K562 (cell line): ENCODE data around the gene PSMD14. TPM values are rescaled to one million over a fixed set of nuclear protein-coding genes. Genes with fewer than 3 reads are reported as not detected.

Experiments
- CBX2 ChIP-seq: fragments of 200-600 bp; sonication (generic); IDR thresholded peaks from one replicate; pipeline ENCODE4 v1.6.1; 2012; ENCODE audit warnings: mild to moderate bottlenecking, low read length, inconsistent platforms; ENCODE audit not compliant: insufficient read depth, poor library complexity, severe bottlenecking
- CBX8 ChIP-seq: fragments of 200-600 bp; sonication (generic); IDR thresholded peaks from 2 replicates; pipeline ENCODE4 v1.6.1; 2012; ENCODE audit warnings: borderline replicate concordance, mixed run types, low read depth, mild to moderate bottlenecking, moderate library complexity, mixed read lengths, low read length, control low read depth, inconsistent platforms; ENCODE audit not compliant: poor library complexity, severe bottlenecking; ENCODE audit errors: extremely low read depth
- CCAR2 ChIP-seq: fragments of 200-400 bp; formaldehyde crosslinking; IDR thresholded peaks from 2 replicates; pipeline ENCODE4 v1.6.1; 2017; ENCODE audit warnings: mild to moderate bottlenecking, low read depth, low read length
- LARP7 ChIP-seq: fragments of 450-650 bp; IDR thresholded peaks from 2 replicates; pipeline ENCODE4 v1.6.1; 2016
- MAFF ChIP-seq: IDR thresholded peaks from 2 replicates; pipeline ENCODE4 v1.6.1; 2012; ENCODE audit warnings: low read length, improper control_type of control experiment
- RB1 ChIP-seq: fragments of 450-650 bp; IDR thresholded peaks from 2 replicates; pipeline ENCODE4 v1.6.1; 2017; ENCODE audit warnings: low read depth, mild to moderate bottlenecking
- RUNX1 ChIP-seq: sonication (generic); IDR thresholded peaks from 2 replicates; pipeline ENCODE4 v1.6.1; 2016; ENCODE audit warnings: antibody characterized with exemption, low read depth
- SIRT6 ChIP-seq: IDR thresholded peaks from one replicate; pipeline ENCODE4 v1.6.1; 2012; ENCODE audit warnings: low read depth, mild to moderate bottlenecking, control low read depth, inconsistent platforms, low read length, moderate library complexity
- ZC3H4 ChIP-seq: sonication (generic); formaldehyde crosslinking; IDR thresholded peaks from 2 replicates; pipeline ENCODE4 v1.9.0; 2021; ENCODE audit warnings: missing genetic modification reagents, borderline replicate concordance
- ZFP36 ChIP-seq: fragments of 150-350 bp; IDR thresholded peaks from 2 replicates; pipeline ENCODE4 v1.6.1; 2018; ENCODE audit warnings: low read length, low read depth; ENCODE audit not compliant: partially characterized antibody
- ZNF41 ChIP-seq: fragments of 250-450 bp; sonication (Bioruptor Pico); conservative IDR thresholded peaks from 2 replicates; pipeline ENCODE4 v1.4.0; 2020; ENCODE audit warnings: mild to moderate bottlenecking
- polyA plus RNA-seq, 8 experiments: library from polyadenylated mRNA; depleted of rRNA in 4 of 8; stranded (reverse) in 5 of 8; unstranded in 3 of 8; fragments of >200 nt; fragmentation: Nextera tagmentation in 2 of 8; fragmentation: Illumina TruSeq in 1 of 8; extraction: Ambion mirVana in 2 of 8; extraction: Trizol in 1 of 8; gene quantifications; 2 replicates each; pipeline versions ENCODE4 v1.2.1 to v1.2.3, GENCODE V29; 2011 to 2014; ENCODE audit warnings: inconsistent platforms in 1 of 8, missing spikeins in 1 of 8
- total RNA-seq, 7 experiments: library from RNA; depleted of rRNA in 6 of 7; stranded (reverse); fragments of >200 nt in 6 of 7; fragmentation: Illumina TruSeq in 2 of 7; extraction: Trizol in 2 of 7; gene quantifications; 2 replicates each; pipeline versions ENCODE4 v1.2.1 to v1.2.3, GENCODE V29; 2011 to 2021; ENCODE audit warnings: low replicate concordance in 1 of 7
- TF ChIP-seq, protein P1 (sequence below): fragments of 450-650 bp; formaldehyde crosslinking; IDR thresholded peaks from 2 replicates; pipeline ENCODE4 v1.4.0; 2020; ENCODE audit warnings: mild to moderate bottlenecking, moderate library complexity
- TF ChIP-seq, protein P2 (sequence below): IDR thresholded peaks from 2 replicates; pipeline ENCODE4 v1.6.1; 2011; ENCODE audit not compliant: insufficient read length; ENCODE audit errors: extremely low read depth
- TF ChIP-seq, protein P3 (sequence below), 2 experiments: fragments of 450-650 bp; formaldehyde crosslinking in 1 of 2; IDR thresholded peaks; 2 replicates each; pipeline versions ENCODE4 v1.4.0 to v1.6.1; 2014 to 2020; ENCODE audit warnings: mild to moderate bottlenecking in 2 of 2, borderline replicate concordance in 1 of 2, low read depth in 1 of 2

The PSMD14 gene
- total and polyA plus RNA-seq, 9 of the 15 experiments (the other 6 are each of a cell fraction or from before 2014, with no cell fraction given), result 151 to 515 (median 228) TPM

DNA sequence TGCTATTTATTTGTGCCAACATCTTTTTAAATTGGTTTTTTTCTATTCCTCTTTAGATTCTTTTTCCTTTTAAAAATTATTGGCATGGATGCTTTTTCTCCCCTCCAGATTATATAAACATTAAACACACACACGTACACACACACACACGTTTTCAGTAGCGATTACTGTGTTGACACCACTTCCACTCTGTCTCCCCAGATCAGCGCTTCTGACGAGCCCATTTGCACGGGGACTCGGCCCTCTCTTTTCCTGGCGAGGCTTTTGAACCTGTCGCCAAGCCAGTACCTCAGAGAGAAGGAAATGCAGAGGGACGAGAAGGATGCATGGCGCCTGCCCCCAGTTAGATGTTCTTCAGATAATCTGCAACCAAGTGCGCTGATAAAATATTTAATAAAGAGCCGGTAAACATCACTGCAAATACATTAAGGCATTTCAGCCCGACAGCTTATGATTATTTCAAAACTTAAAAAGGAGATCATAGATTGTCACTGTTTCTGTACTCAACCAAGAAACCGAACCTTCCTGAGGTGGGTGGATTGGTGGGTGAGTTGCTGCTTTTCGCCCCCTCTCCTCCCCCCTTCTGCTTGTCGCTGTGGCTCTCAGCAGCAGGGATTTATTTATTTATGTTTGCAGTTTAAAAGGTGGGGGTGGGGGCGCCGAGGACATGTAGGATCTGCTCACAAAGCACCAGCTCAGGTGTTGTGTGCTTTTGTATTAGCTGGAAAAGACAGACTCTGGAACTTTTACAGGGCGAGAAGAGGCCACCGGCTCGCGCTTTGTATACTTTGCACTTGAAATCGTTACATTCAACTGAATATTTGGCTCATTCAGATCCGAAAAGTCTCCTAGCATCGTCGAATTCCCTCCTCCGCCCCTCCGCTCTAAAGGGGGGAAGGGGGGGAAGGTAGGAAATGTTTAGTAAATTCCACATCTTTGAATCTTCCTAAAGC is 107.1 kb downstream of the PSMD14 start (continued):
- TF ChIP-seq RB1, result no peak
- TF ChIP-seq, protein P1, sequence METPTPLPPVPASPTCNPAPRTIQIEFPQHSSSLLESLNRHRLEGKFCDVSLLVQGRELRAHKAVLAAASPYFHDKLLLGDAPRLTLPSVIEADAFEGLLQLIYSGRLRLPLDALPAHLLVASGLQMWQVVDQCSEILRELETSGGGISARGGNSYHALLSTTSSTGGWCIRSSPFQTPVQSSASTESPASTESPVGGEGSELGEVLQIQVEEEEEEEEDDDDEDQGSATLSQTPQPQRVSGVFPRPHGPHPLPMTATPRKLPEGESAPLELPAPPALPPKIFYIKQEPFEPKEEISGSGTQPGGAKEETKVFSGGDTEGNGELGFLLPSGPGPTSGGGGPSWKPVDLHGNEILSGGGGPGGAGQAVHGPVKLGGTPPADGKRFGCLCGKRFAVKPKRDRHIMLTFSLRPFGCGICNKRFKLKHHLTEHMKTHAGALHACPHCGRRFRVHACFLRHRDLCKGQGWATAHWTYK (CRISPR knock-in tag), result no peak
- TF ChIP-seq MAFF, result no peak
- peak; percentile 55 for TF ChIP-seq CBX8
- no peak for TF ChIP-seq RUNX1
- peak; percentile 65 for TF ChIP-seq CBX2
- no peak for TF ChIP-seq ZNF41 (CRISPR knock-in tag)
- TF ChIP-seq CCAR2, result no peak
- no peak for TF ChIP-seq ZC3H4 (CRISPR knock-in tag)
- TF ChIP-seq, protein P2, sequence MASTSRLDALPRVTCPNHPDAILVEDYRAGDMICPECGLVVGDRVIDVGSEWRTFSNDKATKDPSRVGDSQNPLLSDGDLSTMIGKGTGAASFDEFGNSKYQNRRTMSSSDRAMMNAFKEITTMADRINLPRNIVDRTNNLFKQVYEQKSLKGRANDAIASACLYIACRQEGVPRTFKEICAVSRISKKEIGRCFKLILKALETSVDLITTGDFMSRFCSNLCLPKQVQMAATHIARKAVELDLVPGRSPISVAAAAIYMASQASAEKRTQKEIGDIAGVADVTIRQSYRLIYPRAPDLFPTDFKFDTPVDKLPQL, result no peak
- TF ChIP-seq SIRT6, result no peak
- peak; percentile 53 for TF ChIP-seq ZFP36
- no peak for TF ChIP-seq LARP7
- TF ChIP-seq, protein P3, sequence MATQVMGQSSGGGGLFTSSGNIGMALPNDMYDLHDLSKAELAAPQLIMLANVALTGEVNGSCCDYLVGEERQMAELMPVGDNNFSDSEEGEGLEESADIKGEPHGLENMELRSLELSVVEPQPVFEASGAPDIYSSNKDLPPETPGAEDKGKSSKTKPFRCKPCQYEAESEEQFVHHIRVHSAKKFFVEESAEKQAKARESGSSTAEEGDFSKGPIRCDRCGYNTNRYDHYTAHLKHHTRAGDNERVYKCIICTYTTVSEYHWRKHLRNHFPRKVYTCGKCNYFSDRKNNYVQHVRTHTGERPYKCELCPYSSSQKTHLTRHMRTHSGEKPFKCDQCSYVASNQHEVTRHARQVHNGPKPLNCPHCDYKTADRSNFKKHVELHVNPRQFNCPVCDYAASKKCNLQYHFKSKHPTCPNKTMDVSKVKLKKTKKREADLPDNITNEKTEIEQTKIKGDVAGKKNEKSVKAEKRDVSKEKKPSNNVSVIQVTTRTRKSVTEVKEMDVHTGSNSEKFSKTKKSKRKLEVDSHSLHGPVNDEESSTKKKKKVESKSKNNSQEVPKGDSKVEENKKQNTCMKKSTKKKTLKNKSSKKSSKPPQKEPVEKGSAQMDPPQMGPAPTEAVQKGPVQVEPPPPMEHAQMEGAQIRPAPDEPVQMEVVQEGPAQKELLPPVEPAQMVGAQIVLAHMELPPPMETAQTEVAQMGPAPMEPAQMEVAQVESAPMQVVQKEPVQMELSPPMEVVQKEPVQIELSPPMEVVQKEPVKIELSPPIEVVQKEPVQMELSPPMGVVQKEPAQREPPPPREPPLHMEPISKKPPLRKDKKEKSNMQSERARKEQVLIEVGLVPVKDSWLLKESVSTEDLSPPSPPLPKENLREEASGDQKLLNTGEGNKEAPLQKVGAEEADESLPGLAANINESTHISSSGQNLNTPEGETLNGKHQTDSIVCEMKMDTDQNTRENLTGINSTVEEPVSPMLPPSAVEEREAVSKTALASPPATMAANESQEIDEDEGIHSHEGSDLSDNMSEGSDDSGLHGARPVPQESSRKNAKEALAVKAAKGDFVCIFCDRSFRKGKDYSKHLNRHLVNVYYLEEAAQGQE (IDR thresholded peaks at IDR 0.05; ENCODE audit: borderline replicate concordance), result no peak
- TF ChIP-seq, protein P3 (CRISPR knock-in tag; IDR thresholded peaks at IDR 0.05; ENCODE audit: low read depth), result no peak
